ENCODE measurements around the gene RPS13. TPM values are rescaled to one million over a fixed set of nuclear protein-coding genes. Genes with fewer than 3 reads are reported as not detected.

The RPS13 gene
- polyA plus RNA-seq, 1 of the 3 experiments (the other 2 are of a cell fraction): 997 TPM

DNA sequence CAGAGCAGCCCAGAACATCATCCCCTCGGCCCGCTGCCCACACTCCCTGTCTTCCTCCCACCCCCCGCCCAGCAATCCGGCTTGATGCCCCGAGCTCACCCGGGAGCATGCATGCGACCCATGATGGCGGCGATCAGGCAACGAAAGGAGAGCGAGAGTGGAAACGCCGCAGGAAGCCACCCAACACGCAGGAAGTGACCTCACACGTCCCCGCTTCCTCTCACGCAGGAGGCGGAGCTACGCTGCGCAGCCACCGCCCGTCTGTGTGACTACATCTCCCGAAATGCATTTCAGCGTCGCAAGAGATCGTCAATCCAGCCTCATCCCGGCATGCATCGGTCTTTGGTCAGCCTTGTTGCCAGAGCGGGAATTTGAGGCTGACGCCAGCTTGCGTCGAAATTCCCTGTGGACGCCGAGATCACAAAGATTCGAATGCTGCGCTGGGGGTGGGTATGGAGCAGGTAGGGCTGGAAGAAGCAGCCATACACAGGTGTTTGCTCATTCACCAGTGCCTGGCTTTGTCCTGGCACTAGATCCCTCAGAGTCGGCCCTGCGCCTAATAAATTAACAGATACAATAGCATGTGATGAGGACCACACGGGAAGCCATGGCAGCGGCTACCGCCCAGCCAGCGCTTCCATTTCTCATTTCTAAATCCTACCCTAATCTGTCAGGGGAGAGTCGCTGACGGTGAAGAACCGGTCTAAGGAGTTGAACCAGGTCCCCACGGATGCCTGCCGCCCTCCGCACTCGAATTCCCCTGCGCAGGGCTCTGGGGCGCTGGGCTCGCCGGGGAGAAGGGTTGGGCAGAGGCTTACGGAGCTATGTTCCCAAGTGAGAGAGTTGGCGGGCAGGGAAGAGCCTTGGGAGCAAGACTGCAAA is at the start of gene RPS13 (continued):
- no peak for TF ChIP-seq TEAD4 (IDR thresholded peaks at IDR 0.05; ENCODE audit: borderline replicate concordance, insufficient read depth)
- TF ChIP-seq ELF1 (IDR thresholded peaks at IDR 0.05): 0 out of 2 replicates have a peak, but pooled peaks have one; percentile 40
- peak; percentile 45; the same call in 1 of the 2 replicates for TF ChIP-seq GATA2 (CRISPR knock-in tag; IDR thresholded peaks at IDR 0.05)
- peak; percentile 93 for TF ChIP-seq SIN3A (IDR thresholded peaks at IDR 0.05; ENCODE audit: borderline replicate concordance, low read depth, low read length)
- TF ChIP-seq YY1 (IDR thresholded peaks at IDR 0.05; ENCODE audit: low read depth): peak; percentile 89
- TF ChIP-seq ZBTB33 (IDR thresholded peaks at IDR 0.05; ENCODE audit: borderline replicate concordance, low read depth): no peak
- no peak for TF ChIP-seq RFX5 (IDR thresholded peaks at IDR 0.05; ENCODE audit: low read length)
- no peak for TF ChIP-seq JUND (IDR thresholded peaks at IDR 0.05)
- TF ChIP-seq FOXJ3 (CRISPR knock-in tag; IDR thresholded peaks at IDR 0.05): no peak
- no peak for TF ChIP-seq FOXM1 (IDR thresholded peaks at IDR 0.05; ENCODE audit: low read depth)
- peak in 1 of 2 experiments; percentile 31; a peak in 1 of 4 replicates for TF ChIP-seq EP300 (IDR thresholded peaks at IDR 0.05; ENCODE audit: borderline replicate concordance in 1 of 2, low read depth in 1 of 2, low read length in 1 of 2)
- TF ChIP-seq MEF2A (IDR thresholded peaks at IDR 0.05; ENCODE audit: borderline replicate concordance, low read depth): no peak

DNA sequence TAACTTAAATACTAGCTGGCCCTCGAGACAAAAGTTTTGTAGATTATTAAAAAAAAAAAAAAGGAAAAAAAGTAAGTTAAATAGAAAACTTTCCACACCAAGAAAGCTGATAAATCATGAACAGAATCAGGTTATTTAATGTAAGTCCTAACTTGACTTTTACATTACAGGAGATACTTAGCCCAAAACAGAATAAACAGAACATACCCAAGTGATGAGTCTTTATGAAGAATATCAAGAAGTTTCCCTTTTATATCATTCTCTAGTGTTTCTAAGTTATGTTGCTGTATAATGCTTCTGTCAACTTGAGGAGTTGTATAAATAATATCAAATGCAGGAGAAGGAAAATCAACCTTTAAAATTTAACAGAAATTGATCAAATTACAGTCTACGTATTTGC is 44.5 kb upstream of the RPS13 start:
- Histone ChIP-seq H3F3A (replicated peaks; ENCODE audit: insufficient read depth) (peaks cover 5% of the 10 kb centered on the region), H3K4me2 (no peak overlapping the region), H3K4me1 (ENCODE audit: control insufficient read depth in 1 of 2, insufficient read depth in 2 of 2, low read depth in 1 of 2, low read length in 1 of 2) (no peaks in the 10 kb centered on the region), H3K79me2 (ENCODE audit: insufficient read depth) (no peaks in the 10 kb centered on the region), H3K27me3 (ENCODE audit: insufficient read depth) (no peaks in the 10 kb centered on the region), H2AFZ (ENCODE audit: low read depth) (no peak overlapping the region), H3K36me3 (replicated peaks in 1 of 2; ENCODE audit: control insufficient read depth in 1 of 2, insufficient read depth in 2 of 2, low read length in 1 of 2) (peaks cover 26 to 49% of the 10 kb centered on the region in 2 experiments), H3K27ac (ENCODE audit: low read depth in 2 of 2, low read length in 1 of 2) (no peak overlapping the region), H4K20me1 (ENCODE audit: insufficient read depth) (no peaks in the 10 kb centered on the region), H3K9me2 (no peaks in the 10 kb centered on the region), H3K9ac (no peak overlapping the region), H3K9me3 (no peaks in the 10 kb centered on the region), H3K4me3 (ENCODE audit: low read depth in 2 of 2, low read length in 1 of 2) (no peak overlapping the region)
- POLR2A ChIA-PET: no interaction called here
- TF ChIP-seq EP300 (IDR thresholded peaks at IDR 0.05; ENCODE audit: borderline replicate concordance in 1 of 2, low read depth in 1 of 2, low read length in 1 of 2) (no peak), RAD21 (IDR thresholded peaks at IDR 0.05; ENCODE audit: low read length) (no peak), RFX5 (IDR thresholded peaks at IDR 0.05; ENCODE audit: low read length) (no peak), REST (IDR thresholded peaks at IDR 0.05; ENCODE audit: low read depth, low read length) (no peak), GATA2 (CRISPR knock-in tag; IDR thresholded peaks at IDR 0.05) (no peak), GABPA (IDR thresholded peaks at IDR 0.05; ENCODE audit: low read depth) (no peak), TCF12 (IDR thresholded peaks at IDR 0.05) (no peak), RCOR1 (IDR thresholded peaks at IDR 0.05; ENCODE audit: low read length) (no peak), SIN3A (IDR thresholded peaks at IDR 0.05; ENCODE audit: borderline replicate concordance, low read depth, low read length) (no peak), CHD2 (IDR thresholded peaks at IDR 0.05; ENCODE audit: low read length, partially characterized antibody) (no peak), YY1 (IDR thresholded peaks at IDR 0.05; ENCODE audit: low read depth) (no peak)
- TF ChIP-seq, protein P1, sequence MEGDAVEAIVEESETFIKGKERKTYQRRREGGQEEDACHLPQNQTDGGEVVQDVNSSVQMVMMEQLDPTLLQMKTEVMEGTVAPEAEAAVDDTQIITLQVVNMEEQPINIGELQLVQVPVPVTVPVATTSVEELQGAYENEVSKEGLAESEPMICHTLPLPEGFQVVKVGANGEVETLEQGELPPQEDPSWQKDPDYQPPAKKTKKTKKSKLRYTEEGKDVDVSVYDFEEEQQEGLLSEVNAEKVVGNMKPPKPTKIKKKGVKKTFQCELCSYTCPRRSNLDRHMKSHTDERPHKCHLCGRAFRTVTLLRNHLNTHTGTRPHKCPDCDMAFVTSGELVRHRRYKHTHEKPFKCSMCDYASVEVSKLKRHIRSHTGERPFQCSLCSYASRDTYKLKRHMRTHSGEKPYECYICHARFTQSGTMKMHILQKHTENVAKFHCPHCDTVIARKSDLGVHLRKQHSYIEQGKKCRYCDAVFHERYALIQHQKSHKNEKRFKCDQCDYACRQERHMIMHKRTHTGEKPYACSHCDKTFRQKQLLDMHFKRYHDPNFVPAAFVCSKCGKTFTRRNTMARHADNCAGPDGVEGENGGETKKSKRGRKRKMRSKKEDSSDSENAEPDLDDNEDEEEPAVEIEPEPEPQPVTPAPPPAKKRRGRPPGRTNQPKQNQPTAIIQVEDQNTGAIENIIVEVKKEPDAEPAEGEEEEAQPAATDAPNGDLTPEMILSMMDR (IDR thresholded peaks at IDR 0.05): no peak
- 97% methylated on average over 2 of the region's 2 CpGs for WGBS (ENCODE audit: low lambda C conversion rate)
- CTCF ChIA-PET: interaction anchor here (1.4 kb wide), 1 partner anchor 14 kb away, joined by 4 read pairs; no protein-coding TSS in a partner anchor
- DNase-seq: no peak

Data from SK-N-SH (cell line).